PC-3 (cell line): ENCODE data around the gene RPS2.

Experiments
- EZH2 ChIP-seq: fragments of 300-600 bp; sonication (generic); IDR thresholded peaks from one replicate; pipeline ENCODE4 v1.6.1; 2017; ENCODE audit warnings: antibody characterized with exemption, mild to moderate bottlenecking, low read length; ENCODE audit not compliant: unreplicated experiment
- TF ChIP-seq, protein P1 (sequence below): fragments of 300-600 bp; sonication (generic); conservative IDR thresholded peaks from 2 replicates; pipeline ENCODE4 v1.5.1; 2017; ENCODE audit warnings: antibody characterized with exemption, low read depth, mild to moderate bottlenecking, low read length

DNA sequence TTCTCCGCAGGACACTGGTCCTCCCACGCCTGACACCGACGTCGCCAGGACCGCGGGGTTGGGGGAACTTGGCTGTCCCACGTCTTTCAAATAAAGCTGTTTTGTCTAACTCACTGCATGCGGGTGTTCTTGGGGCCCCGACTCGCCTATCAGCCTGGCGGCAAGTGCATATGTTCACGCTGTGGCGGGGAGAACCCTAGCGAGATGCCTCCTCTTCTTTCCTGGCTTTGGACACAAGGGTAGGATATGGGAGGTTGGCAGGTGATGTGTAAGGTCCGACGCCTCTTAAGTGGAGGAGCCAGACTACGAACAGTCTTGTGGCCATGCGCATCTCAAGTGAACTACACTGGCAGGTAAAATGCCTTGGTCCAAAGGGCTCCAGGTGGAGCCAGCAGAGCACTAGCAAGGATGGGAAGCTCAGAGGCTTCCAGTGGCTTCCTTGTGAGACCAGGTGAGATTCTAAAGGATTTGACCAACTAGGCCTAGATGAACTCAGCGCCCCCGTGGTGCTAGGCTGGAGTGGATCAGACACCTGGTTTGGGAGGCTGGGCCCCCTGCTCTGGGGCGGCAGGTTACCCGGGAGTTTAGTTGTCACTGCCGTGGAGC, 873 bp upstream of the RPS2 start:
- TF ChIP-seq, protein P1, sequence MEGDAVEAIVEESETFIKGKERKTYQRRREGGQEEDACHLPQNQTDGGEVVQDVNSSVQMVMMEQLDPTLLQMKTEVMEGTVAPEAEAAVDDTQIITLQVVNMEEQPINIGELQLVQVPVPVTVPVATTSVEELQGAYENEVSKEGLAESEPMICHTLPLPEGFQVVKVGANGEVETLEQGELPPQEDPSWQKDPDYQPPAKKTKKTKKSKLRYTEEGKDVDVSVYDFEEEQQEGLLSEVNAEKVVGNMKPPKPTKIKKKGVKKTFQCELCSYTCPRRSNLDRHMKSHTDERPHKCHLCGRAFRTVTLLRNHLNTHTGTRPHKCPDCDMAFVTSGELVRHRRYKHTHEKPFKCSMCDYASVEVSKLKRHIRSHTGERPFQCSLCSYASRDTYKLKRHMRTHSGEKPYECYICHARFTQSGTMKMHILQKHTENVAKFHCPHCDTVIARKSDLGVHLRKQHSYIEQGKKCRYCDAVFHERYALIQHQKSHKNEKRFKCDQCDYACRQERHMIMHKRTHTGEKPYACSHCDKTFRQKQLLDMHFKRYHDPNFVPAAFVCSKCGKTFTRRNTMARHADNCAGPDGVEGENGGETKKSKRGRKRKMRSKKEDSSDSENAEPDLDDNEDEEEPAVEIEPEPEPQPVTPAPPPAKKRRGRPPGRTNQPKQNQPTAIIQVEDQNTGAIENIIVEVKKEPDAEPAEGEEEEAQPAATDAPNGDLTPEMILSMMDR, result no peak
- no peak for TF ChIP-seq EZH2
